Dendritic cell treated with granulocyte-macrophage colony-stimulating factor and Interleukin-4, amounts not matched to agents 40 ng/mL and 50 ng/mL, for 4 days (primary cell): ENCODE measurements around the gene SNX32.

Experiments used
- H3K27ac Mint-ChIP-seq: one replicate; pipeline ENCODE4 v1.8.0; 2022; ENCODE audit warnings: mild to moderate bottlenecking, mixed read lengths
- H3K27me3 Mint-ChIP-seq: one replicate; pipeline ENCODE4 v1.8.0; 2022; ENCODE audit warnings: mild to moderate bottlenecking, mixed read lengths
- H3K36me3 Mint-ChIP-seq: one replicate; pipeline ENCODE4 v1.8.0; 2022; ENCODE audit warnings: low read depth, mixed read lengths
- H3K4me1 Mint-ChIP-seq: one replicate; pipeline ENCODE4 v1.8.0; 2022; ENCODE audit warnings: low read depth, mixed read lengths
- H3K4me3 Mint-ChIP-seq: one replicate; pipeline ENCODE4 v1.8.0; 2022; ENCODE audit warnings: mild to moderate bottlenecking, moderate library complexity, mixed read lengths
- H3K9me3 Mint-ChIP-seq: one replicate; pipeline ENCODE4 v1.8.0; 2022; ENCODE audit warnings: mixed read lengths
- intact Hi-C: fragments of 100-400 bp; cut with micrococcal nuclease; formaldehyde crosslinking; loops from one replicate; pipeline ENCODE4 v1.15.0; 2022

Gene SNX32

DNA sequence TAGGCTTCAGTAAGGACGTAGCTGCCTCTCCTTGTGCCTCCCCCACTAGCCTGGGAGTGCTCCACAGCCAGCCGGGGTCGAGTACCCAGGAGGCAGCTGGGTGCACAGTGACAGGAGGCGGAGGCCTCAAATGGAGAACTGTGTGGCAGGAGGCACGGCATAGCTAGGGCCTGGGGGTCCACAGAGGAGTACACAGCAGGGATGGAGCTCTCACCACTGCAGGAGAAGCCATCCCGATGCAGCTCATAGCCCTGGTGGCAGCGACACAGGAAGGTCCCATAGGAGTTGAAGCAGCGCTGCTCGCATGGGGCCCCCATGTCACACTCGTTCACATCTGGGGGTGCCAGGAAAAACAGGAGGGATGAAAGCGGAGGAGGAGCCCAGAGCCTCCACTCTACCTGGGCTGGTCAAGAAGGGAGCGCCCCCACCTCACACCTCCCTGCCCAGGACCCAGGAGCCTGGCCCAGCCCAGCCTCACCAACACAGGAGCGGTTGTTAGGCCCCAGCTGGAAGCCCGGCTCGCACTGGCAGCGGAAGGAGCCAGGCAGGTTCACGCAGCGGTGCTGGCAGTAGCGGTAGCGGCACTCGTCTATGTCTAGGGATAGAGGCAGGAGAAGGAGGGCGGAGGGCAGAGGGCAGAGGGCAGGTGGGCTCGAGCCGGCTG is 36.0 kb downstream of the SNX32 start:
- Mint-ChIP-seq H3K4me1 (peaks cover 63% of the 10 kb centered on the region), H3K4me3 (no peak overlapping the region), H3K9me3 (no peaks in the 10 kb centered on the region), H3K27ac (no peak overlapping the region), H3K27me3 (peaks cover 25% of the 10 kb centered on the region), H3K36me3 (peaks cover 47% of the 10 kb centered on the region)
- intact Hi-C loops, result no loop called here

GRCh38 chr11:65870307-65870658 is 36.5 kb downstream of the SNX32 start:
- H3K4me3 Mint-ChIP-seq, result no peak overlapping the region
- H3K4me1 Mint-ChIP-seq, result peaks cover 58% of the 10 kb centered on the region
- intact Hi-C loops, result no loop called here
- H3K9me3 Mint-ChIP-seq, result no peaks in the 10 kb centered on the region
- H3K27ac Mint-ChIP-seq, result peak overlapping the region; percentile 51
- peaks cover 42% of the 10 kb centered on the region for H3K36me3 Mint-ChIP-seq
- H3K27me3 Mint-ChIP-seq, result peaks cover 25% of the 10 kb centered on the region

GRCh38 chr11:65870706-65871681 is 37.2 kb downstream of the SNX32 start:
- Mint-ChIP-seq H3K27ac (peak overlapping the region; percentile 73), H3K36me3 (peaks cover 34% of the 10 kb centered on the region), H3K4me1 (peaks cover 54% of the 10 kb centered on the region), H3K27me3 (peaks cover 25% of the 10 kb centered on the region), H3K4me3 (no peak overlapping the region), H3K9me3 (no peaks in the 10 kb centered on the region)
- intact Hi-C loops, result no loop called here

GRCh38 chr11:65871811-65872548 is 38.2 kb downstream of the SNX32 start:
- intact Hi-C loops, result no loop called here
- peaks cover 56% of the 10 kb centered on the region for H3K4me1 Mint-ChIP-seq
- H3K27ac Mint-ChIP-seq, result peak overlapping the region; percentile 73
- peaks cover 26% of the 10 kb centered on the region for H3K36me3 Mint-ChIP-seq
- peaks cover 25% of the 10 kb centered on the region for H3K27me3 Mint-ChIP-seq
- H3K9me3 Mint-ChIP-seq, result no peaks in the 10 kb centered on the region
- peak overlapping the region; percentile 34 for H3K4me3 Mint-ChIP-seq

- Mint-ChIP-seq H3K4me1 (peaks cover 55% of the 10 kb centered on the region), H3K36me3 (peaks cover 18% of the 10 kb centered on the region), H3K4me3 (peak within 1 kb of the TSS; percentile 96), H3K9me3 (no peaks in the 10 kb centered on the region), H3K27ac (peak within 1 kb of the TSS; percentile 95), H3K27me3 (peaks cover 25% of the 10 kb centered on the region)
- intact Hi-C loops, result no loop called here
Observed at GRCh38 chr11:65872586-65873317, 39.0 kb downstream of the SNX32 start, which contains the start of gene EFEMP2. EFEMP2 (minus strand) TSS chr11:65872800; CDS start chr11:65872354, 446 bp downstream.

GRCh38 chr11:65873318-65874156 is 39.8 kb downstream of the SNX32 start:
- H3K27ac Mint-ChIP-seq, result peak overlapping the region; percentile 95
- H3K4me3 Mint-ChIP-seq, result peak overlapping the region; percentile 96
- peaks cover 10% of the 10 kb centered on the region for H3K36me3 Mint-ChIP-seq
- H3K9me3 Mint-ChIP-seq, result no peaks in the 10 kb centered on the region
- H3K4me1 Mint-ChIP-seq, result peaks cover 59% of the 10 kb centered on the region
- H3K27me3 Mint-ChIP-seq, result peaks cover 25% of the 10 kb centered on the region
- intact Hi-C loops, result no loop called here

- Mint-ChIP-seq H3K27me3 (peaks cover 3% of the 10 kb centered on the region), H3K4me1 (peaks cover 63% of the 10 kb centered on the region), H3K4me3 (peak within 1 kb of the TSS; percentile 51), H3K27ac (peak within 1 kb of the TSS; percentile 20), H3K36me3 (peaks cover 30% of the 10 kb centered on the region), H3K9me3 (no peaks in the 10 kb centered on the region)
- intact Hi-C loops, result no loop called here
Observed at GRCh38 chr11:65879617-65880016, 45.9 kb downstream of the SNX32 start, which contains the start of gene CTSW. CTSW (plus strand) TSS chr11:65879837; CDS start chr11:65879855, 18 bp downstream.

- Mint-ChIP-seq H3K9me3 (no peaks in the 10 kb centered on the region), H3K27me3 (peaks cover 3% of the 10 kb centered on the region), H3K4me1 (peaks cover 67% of the 10 kb centered on the region), H3K27ac (peak overlapping the region; percentile 20), H3K4me3 (no peak overlapping the region), H3K36me3 (peaks cover 34% of the 10 kb centered on the region)
- intact Hi-C loops, result no loop called here
Observed at GRCh38 chr11:65880027-65880426, 46.3 kb downstream of the SNX32 start.

DNA sequence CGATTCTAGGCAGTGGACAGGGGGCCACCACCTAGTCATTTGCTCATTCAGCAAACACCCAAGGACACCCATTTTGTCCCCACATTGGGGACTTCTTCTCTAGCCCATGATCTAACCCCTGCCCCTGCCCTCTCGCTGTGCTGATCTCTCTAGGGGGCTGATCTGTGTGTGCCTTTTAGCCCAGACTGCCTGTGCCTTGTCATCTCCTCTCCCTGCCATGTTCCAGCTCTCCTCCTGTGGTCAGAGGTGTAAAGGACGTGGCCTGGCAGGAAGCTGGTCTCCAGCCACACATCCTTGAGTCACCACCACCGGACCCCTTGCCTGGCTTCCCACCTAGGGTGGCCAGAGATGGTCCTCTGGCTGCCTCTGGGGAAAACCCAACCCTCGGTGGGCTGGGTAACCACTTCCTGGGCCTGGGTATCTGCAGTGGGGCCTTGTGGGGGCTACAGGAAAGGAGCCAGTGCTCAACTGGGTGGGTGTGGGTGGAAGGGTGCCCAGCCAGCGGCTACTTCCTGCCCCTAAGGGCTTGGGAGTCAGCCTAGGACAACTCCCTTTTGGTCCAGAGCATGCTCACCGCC is 47.2 kb downstream of the SNX32 start:
- Mint-ChIP-seq H3K9me3 (no peaks in the 10 kb centered on the region), H3K36me3 (peaks cover 43% of the 10 kb centered on the region), H3K4me3 (no peak overlapping the region), H3K4me1 (peaks cover 71% of the 10 kb centered on the region), H3K27me3 (peaks cover 3% of the 10 kb centered on the region), H3K27ac (peak overlapping the region; percentile 13)
- intact Hi-C loops, result no loop called here

DNA sequence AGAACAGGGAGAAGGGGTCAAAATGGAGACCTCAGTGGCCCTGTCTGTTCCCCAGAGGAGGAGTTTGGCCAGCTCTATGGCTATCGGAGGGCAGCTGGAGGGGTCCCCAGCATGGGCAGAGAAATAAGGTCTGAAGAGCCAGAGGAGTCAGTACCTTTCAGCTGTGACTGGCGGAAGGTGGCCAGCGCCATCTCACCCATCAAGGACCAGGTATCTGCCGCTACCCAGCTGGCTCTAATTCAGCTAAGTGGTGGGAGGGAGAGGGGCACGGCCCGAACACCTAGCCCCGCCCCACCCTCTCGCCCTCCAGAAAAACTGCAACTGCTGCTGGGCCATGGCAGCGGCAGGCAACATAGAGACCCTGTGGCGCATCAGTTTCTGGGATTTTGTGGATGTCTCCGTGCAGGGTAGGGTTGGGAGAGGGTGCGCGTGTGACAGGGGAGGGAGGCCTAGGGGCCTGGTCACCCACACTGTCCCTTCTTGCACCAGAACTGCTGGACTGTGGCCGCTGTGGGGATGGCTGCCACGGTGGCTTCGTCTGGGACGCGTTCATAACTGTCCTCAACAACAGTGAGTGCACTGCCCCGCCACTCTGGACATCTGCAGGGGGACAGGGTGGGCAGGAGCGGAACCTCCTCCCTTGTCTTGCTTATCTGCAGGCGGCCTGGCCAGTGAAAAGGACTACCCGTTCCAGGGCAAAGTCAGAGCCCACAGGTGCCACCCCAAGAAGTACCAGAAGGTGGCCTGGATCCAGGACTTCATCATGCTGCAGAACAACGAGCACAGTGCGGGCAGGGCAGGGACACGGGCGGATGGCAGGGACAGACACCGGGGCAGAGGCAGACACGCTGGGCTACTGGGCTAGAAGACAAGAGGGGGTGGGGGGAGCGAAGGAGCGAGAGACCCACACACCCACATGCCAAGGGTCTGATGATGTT is 48.6 kb downstream of the SNX32 start:
- peaks cover 73% of the 10 kb centered on the region for H3K4me1 Mint-ChIP-seq
- H3K9me3 Mint-ChIP-seq, result no peaks in the 10 kb centered on the region
- intact Hi-C loops, result no loop called here
- no peak overlapping the region for H3K4me3 Mint-ChIP-seq
- peaks cover 3% of the 10 kb centered on the region for H3K27me3 Mint-ChIP-seq
- no peak overlapping the region for H3K27ac Mint-ChIP-seq
- peaks cover 58% of the 10 kb centered on the region for H3K36me3 Mint-ChIP-seq

DNA sequence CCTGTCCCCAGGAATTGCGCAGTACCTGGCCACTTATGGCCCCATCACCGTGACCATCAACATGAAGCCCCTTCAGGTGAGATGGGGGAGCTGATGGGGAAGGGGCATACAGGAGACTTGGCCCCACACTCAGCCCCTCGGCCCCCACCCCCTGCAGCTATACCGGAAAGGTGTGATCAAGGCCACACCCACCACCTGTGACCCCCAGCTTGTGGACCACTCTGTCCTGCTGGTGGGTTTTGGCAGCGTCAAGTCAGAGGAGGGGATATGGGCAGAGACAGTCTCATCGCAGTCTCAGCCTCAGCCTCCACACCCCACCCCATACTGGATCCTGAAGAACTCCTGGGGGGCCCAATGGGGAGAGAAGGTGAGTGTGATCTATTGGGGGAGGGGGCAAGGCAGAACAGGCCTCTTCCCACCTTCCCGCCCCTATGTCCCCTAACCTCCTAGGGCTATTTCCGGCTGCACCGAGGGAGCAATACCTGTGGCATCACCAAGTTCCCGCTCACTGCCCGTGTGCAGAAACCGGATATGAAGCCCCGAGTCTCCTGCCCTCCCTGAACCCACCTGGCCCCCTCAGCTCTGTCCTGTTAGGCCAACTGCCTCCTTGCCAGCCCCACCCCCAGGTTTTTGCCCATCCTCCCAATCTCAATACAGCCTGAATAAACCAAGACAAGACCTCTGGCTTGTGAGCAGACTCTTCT is 49.4 kb downstream of the SNX32 start:
- no peak overlapping the region for H3K4me3 Mint-ChIP-seq
- H3K36me3 Mint-ChIP-seq, result peaks cover 65% of the 10 kb centered on the region
- H3K4me1 Mint-ChIP-seq, result peaks cover 75% of the 10 kb centered on the region
- H3K27me3 Mint-ChIP-seq, result peaks cover 3% of the 10 kb centered on the region
- no peak overlapping the region for H3K27ac Mint-ChIP-seq
- intact Hi-C loops, result no loop called here
- no peaks in the 10 kb centered on the region for H3K9me3 Mint-ChIP-seq
